ENCODE measurements around the gene ZBTB43. TPM values are rescaled to one million over a fixed set of nuclear protein-coding genes. Genes with fewer than 3 reads are reported as not detected.
"Not testable (repeated sequence)": the region's sequence is repeated elsewhere in the genome, so short reads cannot be mapped to it uniquely, and the experiment has no call there.

The ZBTB43 gene
- total RNA-seq, 1 donor from 2014 or later, result 21.2 TPM

GRCh38 chr9:126781186-126782052 is 23.4 kb upstream of the ZBTB43 start:
- intact Hi-C loops (cut with micrococcal nuclease), result loop anchor here (1.0 to 5.0 kb wide), 3 partner anchors 76 to 284 kb away; no protein-coding TSS in a partner anchor
- H3K36me3 Mint-ChIP-seq (ENCODE audit: low read depth), result no peaks in the 10 kb centered on the region
- H3K4me3 Mint-ChIP-seq, result no peak overlapping the region
- no peak overlapping the region for H3K27ac Mint-ChIP-seq
- no peaks in the 10 kb centered on the region for H3K4me1 Mint-ChIP-seq (ENCODE audit: low read depth)
- no peaks in the 10 kb centered on the region for H3K9me3 Mint-ChIP-seq
- DNase-seq (ENCODE audit: low spot score), result peak; percentile 66
- H3K27me3 Mint-ChIP-seq (ENCODE audit: insufficient read depth), result peaks cover 9% of the 10 kb centered on the region

GRCh38 chr9:126782053-126782388 is 22.8 kb upstream of the ZBTB43 start:
- intact Hi-C loops (cut with micrococcal nuclease), result loop anchor here (5.0 kb wide), 1 partner anchor 285 kb away; no protein-coding TSS in a partner anchor
- H3K36me3 Mint-ChIP-seq (ENCODE audit: low read depth), result no peaks in the 10 kb centered on the region
- H3K4me1 Mint-ChIP-seq (ENCODE audit: low read depth), result no peaks in the 10 kb centered on the region
- DNase-seq (ENCODE audit: low spot score), result no peak
- H3K9me3 Mint-ChIP-seq, result no peaks in the 10 kb centered on the region
- H3K27ac Mint-ChIP-seq, result no peak overlapping the region
- H3K4me3 Mint-ChIP-seq, result no peak overlapping the region
- peaks cover 10% of the 10 kb centered on the region for H3K27me3 Mint-ChIP-seq (ENCODE audit: insufficient read depth)

- H3K9me3 Mint-ChIP-seq, result no peaks in the 10 kb centered on the region
- peaks cover 23% of the 10 kb centered on the region for H3K27me3 Mint-ChIP-seq (ENCODE audit: insufficient read depth)
- H3K27ac Mint-ChIP-seq, result no peak overlapping the region
- no peak overlapping the region for H3K4me3 Mint-ChIP-seq
- no peaks in the 10 kb centered on the region for H3K4me1 Mint-ChIP-seq (ENCODE audit: low read depth)
- intact Hi-C loops (cut with micrococcal nuclease), result loop anchor here (5.0 kb wide), 1 partner anchor 287 kb away; no protein-coding TSS in a partner anchor
- H3K36me3 Mint-ChIP-seq (ENCODE audit: low read depth), result no peaks in the 10 kb centered on the region
- no peak for DNase-seq (ENCODE audit: low spot score)
These were observed 20.9 kb upstream of the ZBTB43 start for GRCh38 chr9:126783949-126784348.

GRCh38 chr9:126784401-126784800 is 20.4 kb upstream of the ZBTB43 start:
- no peak overlapping the region for H3K4me3 Mint-ChIP-seq
- no peaks in the 10 kb centered on the region for H3K9me3 Mint-ChIP-seq
- intact Hi-C loops (cut with micrococcal nuclease), result loop anchor here (5.0 kb wide), 1 partner anchor 287 kb away; no protein-coding TSS in a partner anchor
- H3K36me3 Mint-ChIP-seq (ENCODE audit: low read depth), result no peaks in the 10 kb centered on the region
- H3K27ac Mint-ChIP-seq, result no peak overlapping the region
- no peak for DNase-seq (ENCODE audit: low spot score)
- H3K4me1 Mint-ChIP-seq (ENCODE audit: low read depth), result no peaks in the 10 kb centered on the region
- peaks cover 23% of the 10 kb centered on the region for H3K27me3 Mint-ChIP-seq (ENCODE audit: insufficient read depth)

GRCh38 chr9:126784841-126785240 is 20.0 kb upstream of the ZBTB43 start:
- H3K27ac Mint-ChIP-seq; H3K36me3 Mint-ChIP-seq (ENCODE audit: low read depth); H3K9me3 Mint-ChIP-seq; H3K4me3 Mint-ChIP-seq; DNase-seq (ENCODE audit: low spot score); H3K4me1 Mint-ChIP-seq (ENCODE audit: low read depth): not testable (repeated sequence)
- H3K27me3 Mint-ChIP-seq (ENCODE audit: insufficient read depth), result peaks cover 24% of the 10 kb centered on the region
- intact Hi-C loops (cut with micrococcal nuclease), result loop anchor here (5.0 kb wide), 1 partner anchor 288 kb away; no protein-coding TSS in a partner anchor

GRCh38 chr9:126788046-126788445 is 16.8 kb upstream of the ZBTB43 start:
- no peaks in the 10 kb centered on the region for H3K9me3 Mint-ChIP-seq
- H3K27me3 Mint-ChIP-seq (ENCODE audit: insufficient read depth), result peaks cover 37% of the 10 kb centered on the region
- H3K27ac Mint-ChIP-seq, result no peak overlapping the region
- no peaks in the 10 kb centered on the region for H3K4me1 Mint-ChIP-seq (ENCODE audit: low read depth)
- H3K4me3 Mint-ChIP-seq, result no peak overlapping the region
- intact Hi-C loops (cut with micrococcal nuclease), result no loop called here
- no peaks in the 10 kb centered on the region for H3K36me3 Mint-ChIP-seq (ENCODE audit: low read depth)
- DNase-seq (ENCODE audit: low spot score), result no peak

GRCh38 chr9:126788634-126789349 is 16.0 kb upstream of the ZBTB43 start:
- H3K4me3 Mint-ChIP-seq, result no peak overlapping the region
- peaks cover 38% of the 10 kb centered on the region for H3K27me3 Mint-ChIP-seq (ENCODE audit: insufficient read depth)
- no peaks in the 10 kb centered on the region for H3K36me3 Mint-ChIP-seq (ENCODE audit: low read depth)
- no peaks in the 10 kb centered on the region for H3K4me1 Mint-ChIP-seq (ENCODE audit: low read depth)
- DNase-seq (ENCODE audit: low spot score), result no peak
- intact Hi-C loops (cut with micrococcal nuclease), result no loop called here
- no peak overlapping the region for H3K27ac Mint-ChIP-seq
- no peaks in the 10 kb centered on the region for H3K9me3 Mint-ChIP-seq

- intact Hi-C loops (cut with micrococcal nuclease), result no loop called here
These were observed 14.3 kb upstream of the ZBTB43 start for GRCh38 chr9:126790561-126790960.

GRCh38 chr9:126791406-126792230 is 13.2 kb upstream of the ZBTB43 start:
- no peak overlapping the region for H3K4me3 Mint-ChIP-seq
- no peak overlapping the region for H3K27ac Mint-ChIP-seq
- intact Hi-C loops (cut with micrococcal nuclease), result no loop called here
- no peaks in the 10 kb centered on the region for H3K9me3 Mint-ChIP-seq
- H3K4me1 Mint-ChIP-seq (ENCODE audit: low read depth), result no peaks in the 10 kb centered on the region
- peaks cover 45% of the 10 kb centered on the region for H3K27me3 Mint-ChIP-seq (ENCODE audit: insufficient read depth)
- peaks cover 1% of the 10 kb centered on the region for H3K36me3 Mint-ChIP-seq (ENCODE audit: low read depth)
- no peak for DNase-seq (ENCODE audit: low spot score)

More at GRCh38 chr9:126790561-126790960, 14.3 kb upstream of the ZBTB43 start:
- Mint-ChIP-seq H3K27me3 (ENCODE audit: insufficient read depth) (peaks cover 45% of the 10 kb centered on the region), H3K36me3 (ENCODE audit: low read depth) (no peaks in the 10 kb centered on the region), H3K9me3 (no peaks in the 10 kb centered on the region), H3K4me1 (ENCODE audit: low read depth) (no peaks in the 10 kb centered on the region), H3K4me3 (no peak overlapping the region), H3K27ac (no peak overlapping the region)
- no peak for DNase-seq (ENCODE audit: low spot score)

- H3K4me3 Mint-ChIP-seq, result no peak overlapping the region
- H3K36me3 Mint-ChIP-seq (ENCODE audit: low read depth), result peaks cover 1% of the 10 kb centered on the region
- H3K9me3 Mint-ChIP-seq, result no peaks in the 10 kb centered on the region
- H3K27ac Mint-ChIP-seq, result no peak overlapping the region
- no peaks in the 10 kb centered on the region for H3K4me1 Mint-ChIP-seq (ENCODE audit: low read depth)
- intact Hi-C loops (cut with micrococcal nuclease), result no loop called here
- DNase-seq (ENCODE audit: low spot score), result no peak
- peaks cover 30% of the 10 kb centered on the region for H3K27me3 Mint-ChIP-seq (ENCODE audit: insufficient read depth)
These were observed 11.0 kb upstream of the ZBTB43 start for GRCh38 chr9:126793686-126794417.

GRCh38 chr9:126794441-126794840 is 10.4 kb upstream of the ZBTB43 start:
- Mint-ChIP-seq H3K4me1 (ENCODE audit: low read depth) (no peaks in the 10 kb centered on the region), H3K36me3 (ENCODE audit: low read depth) (peaks cover 1% of the 10 kb centered on the region), H3K9me3 (no peaks in the 10 kb centered on the region), H3K27me3 (ENCODE audit: insufficient read depth) (peaks cover 30% of the 10 kb centered on the region), H3K4me3 (no peak overlapping the region), H3K27ac (no peak overlapping the region)
- intact Hi-C loops (cut with micrococcal nuclease), result no loop called here
- DNase-seq (ENCODE audit: low spot score), result no peak

GRCh38 chr9:126796758-126797157 is 8.1 kb upstream of the ZBTB43 start:
- no peak overlapping the region for H3K27ac Mint-ChIP-seq
- intact Hi-C loops (cut with micrococcal nuclease), result no loop called here
- DNase-seq (ENCODE audit: low spot score), result no peak
- H3K36me3 Mint-ChIP-seq (ENCODE audit: low read depth), result peaks cover 1% of the 10 kb centered on the region
- peaks cover 19% of the 10 kb centered on the region for H3K27me3 Mint-ChIP-seq (ENCODE audit: insufficient read depth)
- no peak overlapping the region for H3K4me3 Mint-ChIP-seq
- H3K9me3 Mint-ChIP-seq, result no peaks in the 10 kb centered on the region
- H3K4me1 Mint-ChIP-seq (ENCODE audit: low read depth), result no peaks in the 10 kb centered on the region
